ENCODE data around the gene CADM2.

DNA sequence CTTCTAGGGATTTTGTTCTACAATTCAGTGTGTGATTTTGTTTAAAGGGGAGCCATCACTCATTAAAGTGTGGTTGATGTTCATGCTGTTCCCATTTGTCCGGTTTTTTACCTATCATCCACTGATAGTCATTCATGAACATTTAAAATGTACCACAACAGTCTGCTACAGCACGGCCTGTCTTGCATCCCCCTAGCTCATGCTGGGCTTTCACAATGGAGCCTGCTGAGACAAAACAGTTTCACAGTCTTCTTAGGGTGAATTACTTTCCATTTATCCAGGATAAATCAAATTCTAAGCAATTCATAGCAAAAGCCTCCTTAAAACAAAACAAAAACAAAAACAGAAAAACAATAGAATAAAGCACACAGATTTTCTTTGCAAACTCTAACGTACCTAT is 627.2 kb downstream of the CADM2 start:
- TF ChIP-seq, protein P1, sequence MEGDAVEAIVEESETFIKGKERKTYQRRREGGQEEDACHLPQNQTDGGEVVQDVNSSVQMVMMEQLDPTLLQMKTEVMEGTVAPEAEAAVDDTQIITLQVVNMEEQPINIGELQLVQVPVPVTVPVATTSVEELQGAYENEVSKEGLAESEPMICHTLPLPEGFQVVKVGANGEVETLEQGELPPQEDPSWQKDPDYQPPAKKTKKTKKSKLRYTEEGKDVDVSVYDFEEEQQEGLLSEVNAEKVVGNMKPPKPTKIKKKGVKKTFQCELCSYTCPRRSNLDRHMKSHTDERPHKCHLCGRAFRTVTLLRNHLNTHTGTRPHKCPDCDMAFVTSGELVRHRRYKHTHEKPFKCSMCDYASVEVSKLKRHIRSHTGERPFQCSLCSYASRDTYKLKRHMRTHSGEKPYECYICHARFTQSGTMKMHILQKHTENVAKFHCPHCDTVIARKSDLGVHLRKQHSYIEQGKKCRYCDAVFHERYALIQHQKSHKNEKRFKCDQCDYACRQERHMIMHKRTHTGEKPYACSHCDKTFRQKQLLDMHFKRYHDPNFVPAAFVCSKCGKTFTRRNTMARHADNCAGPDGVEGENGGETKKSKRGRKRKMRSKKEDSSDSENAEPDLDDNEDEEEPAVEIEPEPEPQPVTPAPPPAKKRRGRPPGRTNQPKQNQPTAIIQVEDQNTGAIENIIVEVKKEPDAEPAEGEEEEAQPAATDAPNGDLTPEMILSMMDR (IDR thresholded peaks at IDR 0.05) = no peak
- TF ChIP-seq POLR2A (IDR thresholded peaks at IDR 0.05) = no peak

Measured in thyroid gland (tissue), 4 donors.